Panc1 (cell line): ENCODE measurements around the gene MEAF6. TPM values are rescaled to one million over a fixed set of nuclear protein-coding genes. Genes with fewer than 3 reads are reported as not detected.
A peak's percentile ranks its signal among the peaks of the same experiment; 100 is the strongest.

ENCODE experiments used
- ATAC-seq: fragments of 200-7000 bp; cut with Tn5 transposase; 2 replicates; pipeline ENCODE4 v1.9.1; 2020; ENCODE audit warnings: mild to moderate bottlenecking, moderate library complexity
- BruUV-seq: library from RNA; stranded (reverse); fragments of 400-500 nt; replicated peaks from 2 replicates; lab custom pipeline; 2021; lab: Mats Ljungman, UMichigan
- CTCF ChIA-PET: fragments of 300-600 bp; sonication (Branson Sonifier 250); formaldehyde crosslinking; loops from one replicate; lab custom pipeline; 2022; ENCODE audit warnings: antibody characterized with exemption; lab: Charles Lee
- POLR2A ChIA-PET: fragments of 300-600 bp; sonication (Branson Sonifier 250); formaldehyde crosslinking; loops from one replicate; lab custom pipeline; 2022; ENCODE audit warnings: antibody characterized with exemption; lab: Charles Lee
- DNase-seq: peaks from one replicate; pipeline ENCODE4 v3.0.0-alpha.2; 2010; ENCODE audit warnings: low read depth, low spot score
- H3K27ac ChIP-seq: 2 replicates; pipeline ENCODE4 v1.5.1; 2011; ENCODE audit warnings: mild to moderate bottlenecking, low read length, inconsistent platforms
- H3K27me3 ChIP-seq: fragments of 200-500 bp; sonication (Bioruptor generic); 2 replicates; pipeline ENCODE4 v1.6.0; 2014; ENCODE audit warnings: low read length, inconsistent platforms; ENCODE audit not compliant: control insufficient read depth, insufficient read depth
- H3K36me3 ChIP-seq: fragments of 200-500 bp; sonication (Bioruptor generic); 2 replicates; pipeline ENCODE4 v1.5.1; 2014; ENCODE audit warnings: inconsistent platforms, mild to moderate bottlenecking, low read length, moderate library complexity; ENCODE audit not compliant: control insufficient read depth, insufficient read depth
- H3K4me1 ChIP-seq: 2 replicates; pipeline ENCODE4 v1.5.1; 2011; ENCODE audit warnings: inconsistent platforms, mild to moderate bottlenecking, low read length, moderate library complexity; ENCODE audit not compliant: control insufficient read depth, insufficient read depth
- H3K4me3 ChIP-seq, 2 experiments: 2 replicates each; pipeline ENCODE4 v1.5.1; 2011 to 2012; ENCODE audit warnings: low read depth in 2 of 2, low read length in 2 of 2, mild to moderate bottlenecking in 2 of 2, inconsistent platforms in 1 of 2, moderate library complexity in 1 of 2
- H3K9me3 ChIP-seq: fragments of 200-500 bp; sonication (Bioruptor generic); 2 replicates; pipeline ENCODE4 v1.5.1; 2014; ENCODE audit warnings: low read depth, mild to moderate bottlenecking, inconsistent platforms, low read length, moderate library complexity; ENCODE audit not compliant: control insufficient read depth, insufficient read depth
- POLR2AphosphoS5 ChIP-seq: IDR thresholded peaks from 2 replicates; pipeline ENCODE4 v1.6.1; 2012; ENCODE audit warnings: mild to moderate bottlenecking, low read depth, low read length, moderate library complexity
- SIN3A ChIP-seq: IDR thresholded peaks from 2 replicates; pipeline ENCODE4 v1.6.1; 2012; ENCODE audit warnings: low read depth, mild to moderate bottlenecking, low read length, moderate library complexity, borderline replicate concordance; ENCODE audit not compliant: insufficient read depth
- TCF7L2 ChIP-seq: IDR thresholded peaks from 2 replicates; pipeline ENCODE4 v1.6.1; 2011; ENCODE audit warnings: mild to moderate bottlenecking, low read depth, low read length, inconsistent platforms
- in situ Hi-C: cut with HindIII; loops from 2 replicates; pipeline ENCODE4 v1.10.0; 2016; ENCODE audit warnings: low sequenced_read_pairs, low pct_unique_long_range_greater_than_20kb
- intact Hi-C: fragments of 100-400 bp; cut with micrococcal nuclease; formaldehyde crosslinking; loops from one replicate; pipeline ENCODE4 v1.10.0; 2022; ENCODE audit not compliant: unreplicated experiment
- total RNA-seq: library from RNA; stranded (reverse); gene quantifications from one replicate; pipeline ENCODE4 v1.2.1, GENCODE V29; 2021; ENCODE audit not compliant: unreplicated experiment
- TF ChIP-seq, protein P1 (sequence below), 2 experiments: IDR thresholded peaks; 2 replicates each; pipeline ENCODE4 v1.6.1; 2011 to 2012; ENCODE audit warnings: low read depth in 2 of 2, control low read depth in 1 of 2, low read length in 1 of 2, mild to moderate bottlenecking in 1 of 2, moderate library complexity in 1 of 2; ENCODE audit not compliant: insufficient read depth in 1 of 2
- TF ChIP-seq, protein P2 (sequence below): fragments of 450-650 bp; IDR thresholded peaks from 2 replicates; pipeline ENCODE4 v1.5.1; 2017; ENCODE audit warnings: mild to moderate bottlenecking

MEAF6 gene
- total RNA-seq, 1 experiment from 2014 or later = 50.0 TPM

DNA sequence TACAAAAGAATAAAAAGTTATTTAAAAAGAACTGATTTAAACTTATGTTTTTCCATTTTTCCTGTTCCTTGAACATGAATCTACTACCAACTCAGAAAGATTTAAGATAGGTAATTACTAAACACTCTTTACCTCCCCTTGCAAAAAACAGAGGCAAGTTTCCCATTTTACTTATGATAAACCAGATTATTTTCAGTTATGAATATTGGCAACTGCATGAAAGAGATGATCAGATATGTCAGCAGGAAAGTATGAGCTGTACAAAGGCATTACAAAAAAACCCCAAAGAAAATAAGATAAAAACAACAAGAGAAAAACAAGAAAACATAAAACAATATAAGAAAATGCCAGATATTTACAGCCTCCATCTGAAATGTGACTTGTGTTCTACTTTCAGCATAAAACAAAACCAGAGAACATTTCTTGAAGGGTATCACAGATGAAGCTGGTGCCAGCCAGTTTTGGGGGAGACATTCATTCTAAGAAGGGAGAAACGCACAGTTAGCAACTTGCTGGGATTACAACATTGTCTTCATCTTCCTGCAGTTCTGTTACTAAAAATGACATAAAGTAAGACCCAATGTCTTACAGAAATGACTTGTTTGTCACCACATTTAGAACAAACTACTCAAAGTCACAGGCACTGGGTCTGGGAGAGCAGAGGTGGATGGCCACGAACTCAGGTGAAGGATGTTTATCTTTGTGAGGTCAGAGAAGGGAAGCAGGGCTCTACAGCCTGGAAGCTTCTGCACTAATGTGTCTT lies 21.0 kb downstream of the MEAF6 start:
- no peak for DNase-seq
- H3K27ac ChIP-seq = no peak overlapping the region
- CTCF ChIA-PET = no interaction called here
- peaks cover 2% of the 10 kb centered on the region for H3K36me3 ChIP-seq
- in situ Hi-C loops (no loop called here), intact Hi-C loops (no loop called here)
- H3K4me3 ChIP-seq = no peak overlapping the region
- ATAC-seq = no peak
- POLR2A ChIA-PET = interaction anchor here (0.5 to 0.6 kb wide), 3 partner anchors 15 to 159 kb away, joined by 5 to 8 read pairs (median 6); no protein-coding TSS in a partner anchor
- TF ChIP-seq, protein P1, sequence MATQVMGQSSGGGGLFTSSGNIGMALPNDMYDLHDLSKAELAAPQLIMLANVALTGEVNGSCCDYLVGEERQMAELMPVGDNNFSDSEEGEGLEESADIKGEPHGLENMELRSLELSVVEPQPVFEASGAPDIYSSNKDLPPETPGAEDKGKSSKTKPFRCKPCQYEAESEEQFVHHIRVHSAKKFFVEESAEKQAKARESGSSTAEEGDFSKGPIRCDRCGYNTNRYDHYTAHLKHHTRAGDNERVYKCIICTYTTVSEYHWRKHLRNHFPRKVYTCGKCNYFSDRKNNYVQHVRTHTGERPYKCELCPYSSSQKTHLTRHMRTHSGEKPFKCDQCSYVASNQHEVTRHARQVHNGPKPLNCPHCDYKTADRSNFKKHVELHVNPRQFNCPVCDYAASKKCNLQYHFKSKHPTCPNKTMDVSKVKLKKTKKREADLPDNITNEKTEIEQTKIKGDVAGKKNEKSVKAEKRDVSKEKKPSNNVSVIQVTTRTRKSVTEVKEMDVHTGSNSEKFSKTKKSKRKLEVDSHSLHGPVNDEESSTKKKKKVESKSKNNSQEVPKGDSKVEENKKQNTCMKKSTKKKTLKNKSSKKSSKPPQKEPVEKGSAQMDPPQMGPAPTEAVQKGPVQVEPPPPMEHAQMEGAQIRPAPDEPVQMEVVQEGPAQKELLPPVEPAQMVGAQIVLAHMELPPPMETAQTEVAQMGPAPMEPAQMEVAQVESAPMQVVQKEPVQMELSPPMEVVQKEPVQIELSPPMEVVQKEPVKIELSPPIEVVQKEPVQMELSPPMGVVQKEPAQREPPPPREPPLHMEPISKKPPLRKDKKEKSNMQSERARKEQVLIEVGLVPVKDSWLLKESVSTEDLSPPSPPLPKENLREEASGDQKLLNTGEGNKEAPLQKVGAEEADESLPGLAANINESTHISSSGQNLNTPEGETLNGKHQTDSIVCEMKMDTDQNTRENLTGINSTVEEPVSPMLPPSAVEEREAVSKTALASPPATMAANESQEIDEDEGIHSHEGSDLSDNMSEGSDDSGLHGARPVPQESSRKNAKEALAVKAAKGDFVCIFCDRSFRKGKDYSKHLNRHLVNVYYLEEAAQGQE (IDR thresholded peaks at IDR 0.05; ENCODE audit: insufficient read depth in 1 of 2, low read depth in 2 of 2, low read length in 1 of 2) = no peak
- TF ChIP-seq TCF7L2 = no peak
- no peak for TF ChIP-seq POLR2AphosphoS5
- TF ChIP-seq SIN3A = no peak
- TF ChIP-seq, protein P2, sequence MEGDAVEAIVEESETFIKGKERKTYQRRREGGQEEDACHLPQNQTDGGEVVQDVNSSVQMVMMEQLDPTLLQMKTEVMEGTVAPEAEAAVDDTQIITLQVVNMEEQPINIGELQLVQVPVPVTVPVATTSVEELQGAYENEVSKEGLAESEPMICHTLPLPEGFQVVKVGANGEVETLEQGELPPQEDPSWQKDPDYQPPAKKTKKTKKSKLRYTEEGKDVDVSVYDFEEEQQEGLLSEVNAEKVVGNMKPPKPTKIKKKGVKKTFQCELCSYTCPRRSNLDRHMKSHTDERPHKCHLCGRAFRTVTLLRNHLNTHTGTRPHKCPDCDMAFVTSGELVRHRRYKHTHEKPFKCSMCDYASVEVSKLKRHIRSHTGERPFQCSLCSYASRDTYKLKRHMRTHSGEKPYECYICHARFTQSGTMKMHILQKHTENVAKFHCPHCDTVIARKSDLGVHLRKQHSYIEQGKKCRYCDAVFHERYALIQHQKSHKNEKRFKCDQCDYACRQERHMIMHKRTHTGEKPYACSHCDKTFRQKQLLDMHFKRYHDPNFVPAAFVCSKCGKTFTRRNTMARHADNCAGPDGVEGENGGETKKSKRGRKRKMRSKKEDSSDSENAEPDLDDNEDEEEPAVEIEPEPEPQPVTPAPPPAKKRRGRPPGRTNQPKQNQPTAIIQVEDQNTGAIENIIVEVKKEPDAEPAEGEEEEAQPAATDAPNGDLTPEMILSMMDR = no peak
- H3K27me3 ChIP-seq = no peaks in the 10 kb centered on the region
- H3K4me1 ChIP-seq = peaks cover 8% of the 10 kb centered on the region; the same call in 1 of the 2 replicates
- no peaks in the 10 kb centered on the region for H3K9me3 ChIP-seq
- TSS peak; percentile 28 for BruUV-seq

DNA sequence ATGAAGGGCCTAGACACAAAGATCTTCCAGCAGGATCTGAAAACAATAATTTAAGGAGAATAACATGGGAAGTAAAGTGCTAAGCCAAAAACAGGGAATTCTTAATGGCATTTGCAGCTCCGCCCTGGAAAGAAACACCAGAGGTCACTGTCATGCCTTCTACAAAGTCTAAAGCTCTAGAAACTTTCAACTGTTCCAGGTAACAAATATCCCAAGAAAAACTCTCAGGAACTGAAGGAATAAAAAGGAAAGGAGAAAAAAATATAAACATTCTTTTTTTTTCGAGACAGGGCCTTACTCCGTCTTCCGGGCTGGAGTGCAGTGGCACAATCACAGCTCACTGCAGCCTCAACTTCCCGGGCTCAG lies 27.0 kb downstream of the MEAF6 start:
- ChIA-PET CTCF (interaction anchor here (0.7 to 2.6 kb wide), 8 partner anchors 9 to 911 kb away, joined by 3 to 20 read pairs (median 6); partner anchors contain the start of gene SNIP1), POLR2A (interaction anchor here (0.7 kb wide), 1 partner anchor 15 kb away, joined by 3 read pairs; no protein-coding TSS in a partner anchor)
- in situ Hi-C loops = no loop called here
- Histone ChIP-seq H3K4me1 (0 out of 2 replicates have a peak, but pooled peaks cover 2% of the 10 kb centered on the region), H3K27ac (no peak overlapping the region), H3K4me3 (no peak overlapping the region), H3K36me3 (peaks cover under 1% of the 10 kb centered on the region), H3K9me3 (no peaks in the 10 kb centered on the region), H3K27me3 (no peaks in the 10 kb centered on the region)
- no peak for TF ChIP-seq TCF7L2
- TF ChIP-seq, protein P2 = peak; percentile 76
- no TSS peak for BruUV-seq
- no peak for DNase-seq
- ATAC-seq = no peak
- intact Hi-C loops = loop anchor here (1.0 kb wide), 1 partner anchor 32 kb away; no protein-coding TSS in a partner anchor
